Psoas muscle (tissue), 8 donors: ENCODE results near the gene WHRN. TPM values are rescaled to one million over a fixed set of nuclear protein-coding genes. Genes with fewer than 3 reads are reported as not detected.

Experiments
- ATAC-seq, 4 donors: fragments of 200-7000 bp; cut with Tn5 transposase; one replicate each; pipeline ENCODE4 v1.9.1; 2020; ENCODE audit warnings: moderate library complexity in 3 of 4, mild to moderate bottlenecking in 2 of 4
- DNase-seq, 2 donors: peaks; one replicate each; pipeline ENCODE4 v3.0.0-alpha.2; 2020
- H3K27ac ChIP-seq: fragments of 200-600 bp; one replicate; pipeline ENCODE4 v1.8.0; 2022
- H3K27me3 ChIP-seq, 3 donors: fragments of 200-600 bp in 1 of 3; one replicate each; pipeline versions ENCODE4 v1.6.1 to v1.8.0; 2013 to 2022; ENCODE audit warnings: low read length in 2 of 3, mild to moderate bottlenecking in 2 of 3, moderate library complexity in 1 of 3; ENCODE audit not compliant: insufficient read depth in 3 of 3
- H3K36me3 ChIP-seq, 2 donors: fragments of 200-600 bp in 1 of 2; one replicate each; pipeline versions ENCODE4 v1.6.1 to v1.8.0; 2013 to 2022; ENCODE audit warnings: low read depth in 1 of 2, mild to moderate bottlenecking in 1 of 2, moderate library complexity in 1 of 2; ENCODE audit not compliant: insufficient read depth in 1 of 2
- H3K4me1 ChIP-seq: fragments of 200-600 bp; one replicate; pipeline ENCODE4 v1.8.0; 2022
- H3K4me3 ChIP-seq: fragments of 200-600 bp; one replicate; pipeline ENCODE4 v1.8.0; 2022; ENCODE audit warnings: mild to moderate bottlenecking
- H3K9me3 ChIP-seq: fragments of 200-600 bp; one replicate; pipeline ENCODE4 v1.8.0; 2022
- CTCF ChIP-seq: fragments of 200-600 bp; IDR thresholded peaks from one replicate; pipeline ENCODE4 v1.8.0; 2022; ENCODE audit warnings: antibody characterized with exemption
- WGBS, 3 donors: extraction: QIAGEN DNeasy Blood & Tissue Kit; methylation state at CpG; one replicate each; pipeline versions ENCODE4 v1.1.6 to v1.1.7; 2013; 5-methylcytosine and 5-hydroxymethylcytosine counted together
- intact Hi-C, 2 donors: fragments of 100-400 bp; cut with DNase I; formaldehyde crosslinking; loops; one replicate each; pipeline versions ENCODE4 v1.11.0 to v1.14.2; 2022
- polyA plus RNA-seq, 3 donors: library from polyadenylated mRNA; stranded (reverse); fragments of 200-250 nt; gene quantifications; one replicate each; pipeline ENCODE4 v1.2.3, GENCODE V29; 2013
- total RNA-seq, 4 donors: library from RNA; stranded (reverse); fragmentation: NEBNext Ultra II Directional in 2 of 4; extraction: Animal tissue kit (Norgen Biotek cat#: 25700) in 2 of 4; gene quantifications; one replicate each; pipeline versions ENCODE4 v1.2.1 to v1.2.4, GENCODE V29; 2021 to 2023
- donor health status: healthy with polysubstance abuse.
- donor health status: DM: no; HTN: no; CAD: no; lungs with moderate emphysema.
- donor health status: Bipolar disorder and iron deficiency.
- donor health status: healthy.
- donor health status: DM: yes; HTN: yes; CAD: no.
- donor health status: DM: no; HTN: no; CAD: no.
- donor health status: DM: no; HTN: no; CAD: no.
- donor health status: DM: yes; HTN: yes; CAD: no.

Gene WHRN
- total and polyA plus RNA-seq, 7 donors: 0.07 to 0.62 (median 0.15) TPM

- TF ChIP-seq CTCF: no peak
- no peak for DNase-seq
- peaks cover 0 to 45% (median 3%) of the 10 kb centered on the region in 3 donors for H3K27me3 ChIP-seq
- WGBS, 3 donors: 38 to 47% (median 40%) methylated on average over 12 of the region's 12 CpGs
- intact Hi-C loops: no loop called here
- no peaks in the 10 kb centered on the region for H3K4me1 ChIP-seq
- H3K36me3 ChIP-seq: no peaks in the 10 kb centered on the region
- H3K9me3 ChIP-seq: no peaks in the 10 kb centered on the region
- ATAC-seq: no peak
- H3K27ac ChIP-seq: no peak overlapping the region
- no peak overlapping the region for H3K4me3 ChIP-seq
These were observed 7.0 kb upstream of the WHRN start for GRCh38 chr9:114511978-114512874.

GRCh38 chr9:114507726-114508125 is 2.5 kb upstream of the WHRN start:
- H3K4me3 ChIP-seq: no peak overlapping the region
- TF ChIP-seq CTCF: no peak
- no peaks in the 10 kb centered on the region for H3K4me1 ChIP-seq
- H3K27ac ChIP-seq: no peak overlapping the region
- ATAC-seq (no peak), DNase-seq (no peak)
- H3K27me3 ChIP-seq: peaks cover 0 to 83% (median 17%) of the 10 kb centered on the region in 3 donors
- no peaks in the 10 kb centered on the region for H3K36me3 ChIP-seq
- WGBS, 3 donors: 19 to 25% (median 21%) methylated on average over 3 of the region's 3 CpGs
- no peaks in the 10 kb centered on the region for H3K9me3 ChIP-seq
- intact Hi-C loops: no loop called here

- Histone ChIP-seq H3K9me3 (no peaks in the 10 kb centered on the region), H3K27me3 (peaks cover 0 to 82% (median 17%) of the 10 kb centered on the region in 3 donors), H3K4me1 (no peaks in the 10 kb centered on the region), H3K27ac (no peak overlapping the region), H3K4me3 (peak overlapping the region; percentile 69), H3K36me3 (no peaks in the 10 kb centered on the region)
- DNase-seq: no peak
- intact Hi-C loops: no loop called here
- 58 to 66% (median 61%) methylated on average over 7 of the region's 7 CpGs for WGBS, 3 donors
- no peak for TF ChIP-seq CTCF
- ATAC-seq: no peak
These were observed 763 bp upstream of the WHRN start for GRCh38 chr9:114506082-114506390.

- H3K27me3 ChIP-seq: peaks cover 0 to 82% (median 17%) of the 10 kb centered on the region in 3 donors
These were observed 709 bp downstream of the WHRN start for GRCh38 chr9:114504341-114505186.

More at GRCh38 chr9:114504341-114505186, 709 bp downstream of the WHRN start:
- ATAC-seq (peak; percentile 42 to 63 (median 49)), DNase-seq (peak; percentile 39 to 68)
- Histone ChIP-seq H3K36me3 (no peaks in the 10 kb centered on the region), H3K4me1 (no peaks in the 10 kb centered on the region), H3K4me3 (peak overlapping the region; percentile 69), H3K9me3 (no peaks in the 10 kb centered on the region), H3K27ac (no peak overlapping the region)
- TF ChIP-seq CTCF: no peak
- WGBS, 3 donors: 5 to 6% (median 6%) methylated on average over 64 to 101 of the region's 101 CpGs
- intact Hi-C loops: no loop called here
